HCT116 (cell line): Measurements from ENCODE around the gene RASSF5. TPM values are rescaled to one million over a fixed set of nuclear protein-coding genes. Genes with fewer than 3 reads are reported as not detected.

Source experiments
- ATAC-seq: fragments of 200-7000 bp; cut with Tn5 transposase; 2 replicates; pipeline ENCODE4 v1.9.1; 2020; ENCODE audit warnings: mild to moderate bottlenecking, moderate library complexity
- BruUV-seq: library from RNA; stranded (reverse); fragments of 400-500 nt; replicated peaks from 2 replicates; lab custom pipeline; 2021; lab: Mats Ljungman, UMichigan
- CTCF ChIA-PET: fragments of 300-600 bp; sonication (Branson Sonifier 250); formaldehyde crosslinking; loops from one replicate; lab custom pipeline; 2021; ENCODE audit warnings: antibody characterized with exemption; lab: Charles Lee
- POLR2A ChIA-PET: fragments of 300-600, 350-600 bp; sonication (Branson Sonifier 250); formaldehyde crosslinking; loops from one replicate; lab custom pipeline; 2021; ENCODE audit warnings: antibody characterized with exemption; lab: Charles Lee
- RAD21 ChIA-PET, 2 experiments: fragments of 300-600 bp; sonication (Branson Sonifier 250); formaldehyde crosslinking; loops; one replicate each; lab custom pipeline; 2023; ENCODE audit warnings: low total read pairs in 2 of 2; ENCODE audit not compliant: uncharacterized antibody in 2 of 2, unreplicated experiment in 2 of 2, low non-redundant PET in 1 of 2; lab: Charles Lee
- DNase-seq: peaks from one replicate; pipeline ENCODE4 v3.0.0-alpha.2; 2010; ENCODE audit warnings: low read depth, low spot score
- H2AFZ ChIP-seq: fragments of 200-600 bp; shearing (Covaris generic), sonication (generic); 2 replicates; pipeline ENCODE4 v1.6.1; 2017; ENCODE audit warnings: low read depth, mixed run types, mixed read lengths, antibody characterized with exemption, low read length; ENCODE audit not compliant: poor library complexity, severe bottlenecking
- H3K27ac ChIP-seq: 2 replicates; pipeline ENCODE4 v1.5.1; 2012; ENCODE audit warnings: low read depth, low read length
- H3K27me3 ChIP-seq: fragments of 200-600 bp; sonication (generic); 2 replicates; pipeline ENCODE4 v1.6.1; 2016; ENCODE audit warnings: mixed run types, low read length, mixed read lengths; ENCODE audit not compliant: insufficient read depth
- H3K36me3 ChIP-seq, 2 experiments: fragments of 200-500 bp in 1 of 2; fragments of 200-600 bp in 1 of 2; sonication (Bioruptor generic) in 1 of 2; sonication (generic) in 1 of 2; 2 replicates each; pipeline versions ENCODE4 v1.5.1 to v1.6.1; 2014 to 2016; ENCODE audit warnings: low read length in 2 of 2, inconsistent platforms in 1 of 2, mixed read lengths in 1 of 2, mixed run types in 1 of 2; ENCODE audit not compliant: insufficient read depth in 2 of 2, control insufficient read depth in 1 of 2
- H3K4me1 ChIP-seq, 2 experiments: fragments of 200-600 bp in 1 of 2; sonication (generic) in 1 of 2; 2 replicates each; pipeline versions ENCODE4 v1.5.1 to v1.6.1; 2012 to 2017; ENCODE audit warnings: low read length in 2 of 2, inconsistent platforms in 1 of 2, mild to moderate bottlenecking in 1 of 2, mixed read lengths in 1 of 2, mixed run types in 1 of 2, moderate library complexity in 1 of 2; ENCODE audit not compliant: insufficient read depth in 2 of 2, control insufficient read depth in 1 of 2
- H3K4me2 ChIP-seq: fragments of 200-600 bp; sonication (generic); 2 replicates; pipeline ENCODE4 v1.6.1; 2017; ENCODE audit warnings: mixed run types, low read length, mixed read lengths
- H3K4me3 ChIP-seq, 2 experiments: fragments of 200-600 bp in 1 of 2; sonication (generic) in 1 of 2; replicated peaks in 1 of 2; 2 replicates each; pipeline ENCODE4 v1.5.1; 2011 to 2016; ENCODE audit warnings: low read length in 2 of 2, control low read depth in 1 of 2, low read depth in 1 of 2, mild to moderate bottlenecking in 1 of 2, mixed read lengths in 1 of 2, mixed run types in 1 of 2
- H3K79me2 ChIP-seq: fragments of 200-600 bp; sonication (generic); 2 replicates; pipeline ENCODE4 v1.6.1; 2017; ENCODE audit warnings: mild to moderate bottlenecking, mixed run types, low read length, moderate library complexity, mixed read lengths; ENCODE audit not compliant: insufficient read depth
- H3K9ac ChIP-seq: fragments of 200-600 bp; sonication (generic); 2 replicates; pipeline ENCODE4 v1.6.1; 2016; ENCODE audit warnings: low read length, mixed read lengths
- H3K9me2 ChIP-seq: fragments of 200-600 bp; sonication (generic), shearing (Covaris generic); 2 replicates; pipeline ENCODE4 v1.6.1; 2017; ENCODE audit warnings: mixed run types, mild to moderate bottlenecking, moderate library complexity; ENCODE audit not compliant: insufficient read depth
- H3K9me3 ChIP-seq, 2 experiments: fragments of 200-500 bp in 1 of 2; fragments of 200-600 bp in 1 of 2; sonication (Bioruptor generic) in 1 of 2; sonication (generic) in 1 of 2; 2 replicates each; pipeline ENCODE4 v1.6.1; 2014 to 2017; ENCODE audit warnings: low read length in 2 of 2, mixed read lengths in 2 of 2, inconsistent platforms in 1 of 2, low read depth in 1 of 2, mild to moderate bottlenecking in 1 of 2, mixed run types in 1 of 2, moderate library complexity in 1 of 2; ENCODE audit not compliant: control insufficient read depth in 1 of 2, insufficient read depth in 1 of 2
- H4K20me1 ChIP-seq: fragments of 200-600 bp; sonication (generic), shearing (Covaris generic); 2 replicates; pipeline ENCODE4 v1.6.1; 2017; ENCODE audit warnings: mixed run types, mild to moderate bottlenecking, moderate library complexity; ENCODE audit not compliant: insufficient read depth
- ATF3 ChIP-seq: IDR thresholded peaks from 2 replicates; pipeline ENCODE4 v1.6.1; 2012
- EZH2phosphoT487 ChIP-seq: fragments of 200-600 bp; IDR thresholded peaks from 2 replicates; pipeline ENCODE4 v1.6.1; 2018; ENCODE audit warnings: antibody characterized with exemption, borderline replicate concordance
- FOSL1 ChIP-seq: IDR thresholded peaks from 2 replicates; pipeline ENCODE4 v1.6.1; 2012; ENCODE audit warnings: low read depth
- JUND ChIP-seq: IDR thresholded peaks from 2 replicates; pipeline ENCODE4 v1.6.1; 2012
- POLR2AphosphoS5 ChIP-seq: IDR thresholded peaks from 2 replicates; pipeline ENCODE4 v1.6.1; 2011; ENCODE audit warnings: mild to moderate bottlenecking, low read depth, low read length, moderate library complexity
- RAD21 ChIP-seq: IDR thresholded peaks from 2 replicates; pipeline ENCODE4 v1.6.1; 2012; ENCODE audit warnings: low read depth, mild to moderate bottlenecking
- REST ChIP-seq: IDR thresholded peaks from 2 replicates; pipeline ENCODE4 v1.6.1; 2012; ENCODE audit warnings: low read depth
- SIN3A ChIP-seq: IDR thresholded peaks from 2 replicates; pipeline ENCODE4 v1.6.1; 2012; ENCODE audit warnings: low read depth
- YY1 ChIP-seq: IDR thresholded peaks from 2 replicates; pipeline ENCODE4 v1.6.1; 2011; ENCODE audit warnings: low read length, low read depth, moderate library complexity, mild to moderate bottlenecking; ENCODE audit not compliant: insufficient replicate concordance; ENCODE audit errors: extremely low read depth
- ZFX ChIP-seq: fragments of 450-650 bp; IDR thresholded peaks from 2 replicates; pipeline ENCODE4 v1.6.1; 2017
- intact Hi-C: fragments of 100-400 bp; cut with micrococcal nuclease; formaldehyde crosslinking; loops from 2 replicates; pipeline ENCODE4 v1.10.0; 2022
- total RNA-seq: library from RNA; stranded (reverse); gene quantifications from one replicate; pipeline ENCODE4 v1.2.1, GENCODE V29; 2021; ENCODE audit not compliant: unreplicated experiment

RASSF5 gene
- total RNA-seq, 1 experiment from 2014 or later, result 5.4 TPM

GRCh38 chr1:206582537-206582936 lies 75.2 kb downstream of the RASSF5 start (continued):
- no peak for TF ChIP-seq REST
- no peak for TF ChIP-seq JUND

- H3K9ac ChIP-seq, result no peak overlapping the region
- TF ChIP-seq ZFX (no peak), FOSL1 (no peak), EZH2phosphoT487 (no peak), POLR2AphosphoS5 (no peak), RAD21 (no peak), SIN3A (no peak), ATF3 (no peak), YY1 (no peak), REST (no peak), JUND (no peak)
- TF ChIP-seq, all 23 proteins: peak for 0
- no peak; the same call in 1 of the 2 replicates for ATAC-seq
- ChIA-PET RAD21 (interaction anchor here (0.5 to 1.7 kb wide), 3 partner anchors 82 to 93 kb away, joined by 7 to 10 read pairs (median 8); no protein-coding TSS in a partner anchor), CTCF (interaction anchor here (1.0 to 6.9 kb wide), 11 partner anchors 9 to 106 kb away, joined by 3 to 96 read pairs (median 4); no protein-coding TSS in a partner anchor), POLR2A (no interaction called here)
- no peak overlapping the region for H3K4me2 ChIP-seq
- H3K27ac ChIP-seq, result no peak overlapping the region
- H3K27me3 ChIP-seq, result no peaks in the 10 kb centered on the region
- H2AFZ ChIP-seq, result no peak overlapping the region
- H3K4me1 ChIP-seq, result no peaks in the 10 kb centered on the region
- no peak overlapping the region for H3K4me3 ChIP-seq
- no peaks in the 10 kb centered on the region for H3K79me2 ChIP-seq
- intact Hi-C loops, result loop anchor here (1.0 kb wide), 2 partner anchors 38 to 93 kb away; no protein-coding TSS in a partner anchor
- no peaks in the 10 kb centered on the region for H3K36me3 ChIP-seq
- no peaks in the 10 kb centered on the region for H3K9me3 ChIP-seq
- DNase-seq, result no peak
- H4K20me1 ChIP-seq, result no peaks in the 10 kb centered on the region
- no TSS peak for BruUV-seq
- no peaks in the 10 kb centered on the region for H3K9me2 ChIP-seq
Observed at GRCh38 chr1:206582971-206583706, 75.8 kb downstream of the RASSF5 start.
